Measurements from ENCODE around the gene SND1.

SND1 gene

GRCh38 chr7:128141683-128142195, 489.7 kb downstream of the SND1 start:
- H3K9ac ChIP-seq (ENCODE audit: low read length in 5 of 5) = no peak overlapping the region
- H3K9me3 ChIP-seq (ENCODE audit: control insufficient read depth in 5 of 5, low read length in 5 of 5) = peaks cover 0 to 11% (median 9%) of the 10 kb centered on the region in 5 donors
- H3K27ac ChIP-seq (ENCODE audit: low read depth, low read length) = no peak overlapping the region
- H3K4me3 ChIP-seq (ENCODE audit: low read depth in 1 of 5, low read length in 5 of 5) = no peak overlapping the region
- H3K36me3 ChIP-seq (ENCODE audit: control insufficient read depth in 5 of 5, insufficient read depth in 5 of 5, low read length in 5 of 5) = no peaks in the 10 kb centered on the region
- peaks cover 0 to 7% (median 5%) of the 10 kb centered on the region in 5 donors for H3K27me3 ChIP-seq (ENCODE audit: control insufficient read depth in 5 of 5, insufficient read depth in 4 of 5, low read length in 5 of 5)
- H3K4me1 ChIP-seq (ENCODE audit: control insufficient read depth in 5 of 5, insufficient read depth in 5 of 5, low read length in 5 of 5) = no peaks in the 10 kb centered on the region
